ENCODE data around the gene LIF.

DNA sequence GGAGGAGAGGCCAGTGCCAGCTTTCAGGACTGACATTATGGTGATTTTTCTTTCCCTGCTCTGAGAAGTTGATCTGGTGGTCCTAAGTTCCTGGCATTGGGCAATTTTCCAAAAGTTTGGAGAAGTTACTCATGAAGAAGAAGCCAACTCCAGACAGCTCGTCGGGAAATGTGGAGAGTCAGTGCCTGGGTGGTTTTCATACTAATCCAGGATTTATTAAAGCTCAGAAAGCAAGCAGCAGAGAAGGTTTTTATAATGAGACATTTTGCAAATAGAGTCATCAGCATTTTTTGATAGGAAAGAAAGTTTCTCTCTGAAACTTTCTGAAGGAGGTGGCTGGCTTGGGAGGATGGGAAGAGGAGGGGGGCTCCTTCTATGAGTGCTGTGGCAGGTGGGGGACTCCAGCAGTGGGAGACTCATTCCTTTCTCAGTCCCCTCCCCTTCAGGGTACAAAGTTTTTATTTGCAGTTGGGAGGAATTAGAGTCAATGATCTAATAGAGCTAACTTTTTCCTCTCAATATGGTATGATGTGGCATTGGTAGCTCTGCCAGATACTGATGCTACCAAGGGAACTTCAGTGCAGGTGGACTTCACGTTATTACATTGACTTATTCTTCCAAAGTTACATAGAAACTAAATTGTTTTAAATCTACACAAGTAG is 55.4 kb downstream of the LIF start:
- TF ChIP-seq POLR2A (IDR thresholded peaks at IDR 0.05): no peak
- no peak for TF ChIP-seq EP300 (IDR thresholded peaks at IDR 0.05)
- TF ChIP-seq, protein P1, sequence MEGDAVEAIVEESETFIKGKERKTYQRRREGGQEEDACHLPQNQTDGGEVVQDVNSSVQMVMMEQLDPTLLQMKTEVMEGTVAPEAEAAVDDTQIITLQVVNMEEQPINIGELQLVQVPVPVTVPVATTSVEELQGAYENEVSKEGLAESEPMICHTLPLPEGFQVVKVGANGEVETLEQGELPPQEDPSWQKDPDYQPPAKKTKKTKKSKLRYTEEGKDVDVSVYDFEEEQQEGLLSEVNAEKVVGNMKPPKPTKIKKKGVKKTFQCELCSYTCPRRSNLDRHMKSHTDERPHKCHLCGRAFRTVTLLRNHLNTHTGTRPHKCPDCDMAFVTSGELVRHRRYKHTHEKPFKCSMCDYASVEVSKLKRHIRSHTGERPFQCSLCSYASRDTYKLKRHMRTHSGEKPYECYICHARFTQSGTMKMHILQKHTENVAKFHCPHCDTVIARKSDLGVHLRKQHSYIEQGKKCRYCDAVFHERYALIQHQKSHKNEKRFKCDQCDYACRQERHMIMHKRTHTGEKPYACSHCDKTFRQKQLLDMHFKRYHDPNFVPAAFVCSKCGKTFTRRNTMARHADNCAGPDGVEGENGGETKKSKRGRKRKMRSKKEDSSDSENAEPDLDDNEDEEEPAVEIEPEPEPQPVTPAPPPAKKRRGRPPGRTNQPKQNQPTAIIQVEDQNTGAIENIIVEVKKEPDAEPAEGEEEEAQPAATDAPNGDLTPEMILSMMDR (IDR thresholded peaks at IDR 0.05): no peak
- no peak for TF ChIP-seq POLR2AphosphoS5 (IDR thresholded peaks at IDR 0.05)
